Transverse colon (tissue), 3 donors: ENCODE measurements around the gene GOLGA8N.

Experiments used
- POLR2A ChIP-seq: fragments of 450-650 bp; IDR thresholded peaks from one replicate; pipeline ENCODE4 v1.6.1; 2016; ENCODE audit warnings: antibody characterized with exemption, mild to moderate bottlenecking, moderate library complexity
- TF ChIP-seq, protein P1 (sequence below), 5 experiments: fragments of 200-600 bp in 3 of 5; fragments of 450-650 bp in 2 of 5; sonication (generic) in 3 of 5; IDR thresholded peaks; 1 replicate in 2 of 5; 2 replicates in 3 of 5; pipeline ENCODE4 v1.5.1; 2016 to 2017; ENCODE audit warnings: antibody characterized with exemption in 5 of 5, inconsistent platforms in 3 of 5, mild to moderate bottlenecking in 2 of 5, moderate library complexity in 1 of 5

DNA sequence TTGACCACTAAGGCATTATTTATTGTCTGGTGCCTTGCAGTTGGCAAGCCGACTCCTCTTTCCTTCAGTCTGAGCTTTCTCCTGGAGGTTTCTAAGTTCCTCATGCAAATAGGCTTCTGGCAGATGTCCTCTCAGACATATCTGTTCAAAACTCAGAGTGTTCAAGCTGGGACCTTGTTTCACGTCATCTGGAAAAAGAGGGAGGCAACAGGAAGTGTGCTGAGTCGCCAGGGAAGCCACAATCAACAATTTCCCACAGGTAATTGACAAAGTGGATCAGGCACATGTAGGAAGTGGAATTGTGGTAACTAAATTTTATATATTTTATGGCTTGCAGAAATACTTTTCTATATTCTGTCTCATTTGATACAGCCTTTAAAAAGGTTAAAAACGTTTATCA is 62.8 kb downstream of the GOLGA8N start:
- TF ChIP-seq, protein P1, sequence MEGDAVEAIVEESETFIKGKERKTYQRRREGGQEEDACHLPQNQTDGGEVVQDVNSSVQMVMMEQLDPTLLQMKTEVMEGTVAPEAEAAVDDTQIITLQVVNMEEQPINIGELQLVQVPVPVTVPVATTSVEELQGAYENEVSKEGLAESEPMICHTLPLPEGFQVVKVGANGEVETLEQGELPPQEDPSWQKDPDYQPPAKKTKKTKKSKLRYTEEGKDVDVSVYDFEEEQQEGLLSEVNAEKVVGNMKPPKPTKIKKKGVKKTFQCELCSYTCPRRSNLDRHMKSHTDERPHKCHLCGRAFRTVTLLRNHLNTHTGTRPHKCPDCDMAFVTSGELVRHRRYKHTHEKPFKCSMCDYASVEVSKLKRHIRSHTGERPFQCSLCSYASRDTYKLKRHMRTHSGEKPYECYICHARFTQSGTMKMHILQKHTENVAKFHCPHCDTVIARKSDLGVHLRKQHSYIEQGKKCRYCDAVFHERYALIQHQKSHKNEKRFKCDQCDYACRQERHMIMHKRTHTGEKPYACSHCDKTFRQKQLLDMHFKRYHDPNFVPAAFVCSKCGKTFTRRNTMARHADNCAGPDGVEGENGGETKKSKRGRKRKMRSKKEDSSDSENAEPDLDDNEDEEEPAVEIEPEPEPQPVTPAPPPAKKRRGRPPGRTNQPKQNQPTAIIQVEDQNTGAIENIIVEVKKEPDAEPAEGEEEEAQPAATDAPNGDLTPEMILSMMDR (IDR thresholded peaks at IDR 0.05) = no peak
- no peak for TF ChIP-seq POLR2A
